HepG2 (cell line): Measurements from ENCODE around the gene SH2D7. TPM values are rescaled to one million over a fixed set of nuclear protein-coding genes. Genes with fewer than 3 reads are reported as not detected.

Source experiments
- FOXJ3 ChIP-seq: sonication (generic); formaldehyde crosslinking; IDR thresholded peaks from 2 replicates; pipeline ENCODE4 v1.4.0; 2020; ENCODE audit warnings: missing genetic modification reagents, mild to moderate bottlenecking, borderline replicate concordance
- HDAC2 ChIP-seq: sonication (generic); formaldehyde crosslinking; IDR thresholded peaks from 2 replicates; pipeline ENCODE4 v1.4.0; 2020; ENCODE audit warnings: missing genetic modification reagents
- PHB2 ChIP-seq: fragments of 450-650 bp; IDR thresholded peaks from 2 replicates; pipeline ENCODE4 v1.6.1; 2018; ENCODE audit not compliant: partially characterized antibody
- RNF2 ChIP-seq: fragments of 450-650 bp; conservative IDR thresholded peaks from 2 replicates; pipeline ENCODE4 v1.6.1; 2016; ENCODE audit warnings: low read depth
- TCF12 ChIP-seq, 2 experiments: fragments of 450-650 bp in 1 of 2; sonication (generic) in 1 of 2; formaldehyde crosslinking in 1 of 2; IDR thresholded peaks; 2 replicates each; pipeline versions ENCODE4 v1.6.1 to v1.8.0; 2017 to 2022; ENCODE audit warnings: antibody characterized with exemption in 1 of 2, mild to moderate bottlenecking in 1 of 2, missing genetic modification reagents in 1 of 2, moderate library complexity in 1 of 2
- THAP11 ChIP-seq: IDR thresholded peaks from 2 replicates; pipeline ENCODE4 v1.6.1; 2016; ENCODE audit warnings: missing biosample characterization, missing genetic modification reagents
- ZFY ChIP-seq: sonication (generic); formaldehyde crosslinking; IDR thresholded peaks from 2 replicates; pipeline ENCODE4 v1.4.0; 2020; ENCODE audit warnings: missing genetic modification reagents
- polyA plus RNA-seq, 8 experiments: library from polyadenylated mRNA; depleted of rRNA in 3 of 8; stranded (reverse) in 7 of 8; unstranded in 1 of 8; fragments of >200 nt; fragmentation: Illumina TruSeq in 4 of 8; extraction: Trizol in 4 of 8; gene quantifications; 2 replicates each; pipeline versions ENCODE4 v1.2.1 to v1.2.3, GENCODE V29; 2011 to 2016; ENCODE audit warnings: low read depth in 4 of 8, missing spikeins in 1 of 8, mixed read lengths in 1 of 8; ENCODE audit not compliant: insufficient read depth in 1 of 8
- total RNA-seq, 5 experiments: library from RNA; depleted of rRNA; stranded (reverse); fragments of >200 nt; fragmentation: Illumina TruSeq; extraction: Trizol; gene quantifications; 2 replicates each; pipeline ENCODE4 v1.2.3, GENCODE V29; 2016; ENCODE audit warnings: low read depth in 1 of 5
- TF ChIP-seq, protein P1 (sequence below): IDR thresholded peaks from 2 replicates; pipeline ENCODE4 v1.6.1; 2016; ENCODE audit warnings: mild to moderate bottlenecking
- TF ChIP-seq, protein P2 (sequence below): IDR thresholded peaks from 2 replicates; pipeline ENCODE4 v1.6.1; 2012; ENCODE audit warnings: low read depth, low read length, improper control_type of control experiment
- TF ChIP-seq, protein P3 (sequence below): sonication (generic); formaldehyde crosslinking; IDR thresholded peaks from 2 replicates; pipeline ENCODE4 v1.4.0; 2020; ENCODE audit warnings: missing genetic modification reagents, borderline replicate concordance
- TF ChIP-seq, protein P4 (sequence below): sonication (generic); formaldehyde crosslinking; IDR thresholded peaks from 2 replicates; pipeline ENCODE4 v1.8.1; 2023; ENCODE audit warnings: mild to moderate bottlenecking, missing genetic modification reagents
- TF ChIP-seq, protein P5 (sequence below): sonication (generic); formaldehyde crosslinking; IDR thresholded peaks from 2 replicates; pipeline ENCODE4 v1.9.0; 2021; ENCODE audit warnings: missing genetic modification reagents, borderline replicate concordance
- TF ChIP-seq, protein P6 (sequence below): sonication (generic); formaldehyde crosslinking; IDR thresholded peaks from 2 replicates; pipeline ENCODE4 v1.8.0; 2022; ENCODE audit warnings: mild to moderate bottlenecking, missing genetic modification reagents

SH2D7 gene
- total and polyA plus RNA-seq, 2 of the 13 experiments (the other 11 are each of a cell fraction or from before 2014, with no cell fraction given), result not detected

DNA sequence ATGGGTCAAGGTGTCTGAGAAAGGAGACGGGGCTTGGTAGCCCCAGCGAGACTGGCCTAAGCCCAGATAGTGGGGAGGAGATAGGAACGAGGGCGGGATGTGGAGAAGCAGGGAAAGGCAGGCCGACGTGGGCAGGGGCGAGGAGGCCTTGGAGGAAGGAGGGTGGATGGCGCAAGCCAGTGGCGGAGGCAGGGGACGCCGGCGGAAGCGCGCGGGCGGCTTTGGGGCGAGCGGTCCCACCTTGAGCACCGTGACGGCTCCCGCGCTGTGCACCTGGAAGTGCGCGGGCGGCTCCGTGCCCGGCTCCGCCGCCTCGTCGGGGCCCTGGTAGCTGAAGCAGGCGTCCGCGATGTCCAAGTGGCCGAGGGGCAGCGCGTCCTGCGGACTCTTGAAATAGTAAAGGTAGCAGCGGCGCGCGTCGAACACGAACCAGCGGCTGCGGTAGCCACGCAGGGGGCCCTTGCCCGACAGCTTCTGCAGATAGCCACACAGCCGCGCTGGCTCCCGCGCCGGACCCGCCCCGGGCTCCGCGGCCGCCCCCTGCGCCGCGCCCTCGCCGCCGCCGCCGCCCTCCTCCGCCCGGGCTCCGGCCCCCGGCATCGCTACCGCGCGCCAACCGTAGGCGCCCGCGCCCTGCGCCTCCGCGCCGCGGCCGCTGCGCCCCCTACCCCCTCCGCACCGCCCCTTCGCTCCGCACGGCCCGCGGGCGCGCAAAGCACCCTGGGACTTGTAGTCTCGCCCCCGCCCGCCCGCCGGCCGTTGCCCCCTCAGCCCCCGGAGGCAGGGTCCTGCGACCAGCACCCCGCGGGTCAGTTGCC is 15.1 kb upstream of the SH2D7 start, which contains the start of gene TBC1D2B (continued):
- TF ChIP-seq, protein P1, sequence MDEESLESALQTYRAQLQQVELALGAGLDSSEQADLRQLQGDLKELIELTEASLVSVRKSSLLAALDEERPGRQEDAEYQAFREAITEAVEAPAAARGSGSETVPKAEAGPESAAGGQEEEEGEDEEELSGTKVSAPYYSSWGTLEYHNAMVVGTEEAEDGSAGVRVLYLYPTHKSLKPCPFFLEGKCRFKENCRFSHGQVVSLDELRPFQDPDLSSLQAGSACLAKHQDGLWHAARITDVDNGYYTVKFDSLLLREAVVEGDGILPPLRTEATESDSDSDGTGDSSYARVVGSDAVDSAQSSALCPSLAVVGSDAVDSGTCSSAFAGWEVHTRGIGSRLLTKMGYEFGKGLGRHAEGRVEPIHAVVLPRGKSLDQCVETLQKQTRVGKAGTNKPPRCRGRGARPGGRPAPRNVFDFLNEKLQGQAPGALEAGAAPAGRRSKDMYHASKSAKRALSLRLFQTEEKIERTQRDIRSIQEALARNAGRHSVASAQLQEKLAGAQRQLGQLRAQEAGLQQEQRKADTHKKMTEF (CRISPR knock-in tag), result peak; percentile 23; the same call in 1 of the 2 replicates
- TF ChIP-seq, protein P2, sequence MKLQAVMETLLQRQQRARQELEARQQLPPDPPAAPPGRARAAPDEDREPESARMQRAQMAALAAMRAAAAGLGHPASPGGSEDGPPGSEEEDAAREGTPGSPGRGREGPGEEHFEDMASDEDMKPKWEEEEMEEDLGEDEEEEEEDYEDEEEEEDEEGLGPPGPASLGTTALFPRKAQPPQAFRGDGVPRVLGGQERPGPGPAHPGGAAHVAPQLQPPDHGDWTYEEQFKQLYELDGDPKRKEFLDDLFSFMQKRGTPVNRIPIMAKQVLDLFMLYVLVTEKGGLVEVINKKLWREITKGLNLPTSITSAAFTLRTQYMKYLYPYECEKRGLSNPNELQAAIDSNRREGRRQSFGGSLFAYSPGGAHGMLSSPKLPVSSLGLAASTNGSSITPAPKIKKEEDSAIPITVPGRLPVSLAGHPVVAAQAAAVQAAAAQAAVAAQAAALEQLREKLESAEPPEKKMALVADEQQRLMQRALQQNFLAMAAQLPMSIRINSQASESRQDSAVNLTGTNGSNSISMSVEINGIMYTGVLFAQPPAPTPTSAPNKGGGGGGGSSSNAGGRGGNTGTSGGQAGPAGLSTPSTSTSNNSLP, result no peak
- no peak for TF ChIP-seq RNF2
- no peak for TF ChIP-seq FOXJ3
- TF ChIP-seq THAP11, result peak; percentile 96
- TF ChIP-seq, protein P3, sequence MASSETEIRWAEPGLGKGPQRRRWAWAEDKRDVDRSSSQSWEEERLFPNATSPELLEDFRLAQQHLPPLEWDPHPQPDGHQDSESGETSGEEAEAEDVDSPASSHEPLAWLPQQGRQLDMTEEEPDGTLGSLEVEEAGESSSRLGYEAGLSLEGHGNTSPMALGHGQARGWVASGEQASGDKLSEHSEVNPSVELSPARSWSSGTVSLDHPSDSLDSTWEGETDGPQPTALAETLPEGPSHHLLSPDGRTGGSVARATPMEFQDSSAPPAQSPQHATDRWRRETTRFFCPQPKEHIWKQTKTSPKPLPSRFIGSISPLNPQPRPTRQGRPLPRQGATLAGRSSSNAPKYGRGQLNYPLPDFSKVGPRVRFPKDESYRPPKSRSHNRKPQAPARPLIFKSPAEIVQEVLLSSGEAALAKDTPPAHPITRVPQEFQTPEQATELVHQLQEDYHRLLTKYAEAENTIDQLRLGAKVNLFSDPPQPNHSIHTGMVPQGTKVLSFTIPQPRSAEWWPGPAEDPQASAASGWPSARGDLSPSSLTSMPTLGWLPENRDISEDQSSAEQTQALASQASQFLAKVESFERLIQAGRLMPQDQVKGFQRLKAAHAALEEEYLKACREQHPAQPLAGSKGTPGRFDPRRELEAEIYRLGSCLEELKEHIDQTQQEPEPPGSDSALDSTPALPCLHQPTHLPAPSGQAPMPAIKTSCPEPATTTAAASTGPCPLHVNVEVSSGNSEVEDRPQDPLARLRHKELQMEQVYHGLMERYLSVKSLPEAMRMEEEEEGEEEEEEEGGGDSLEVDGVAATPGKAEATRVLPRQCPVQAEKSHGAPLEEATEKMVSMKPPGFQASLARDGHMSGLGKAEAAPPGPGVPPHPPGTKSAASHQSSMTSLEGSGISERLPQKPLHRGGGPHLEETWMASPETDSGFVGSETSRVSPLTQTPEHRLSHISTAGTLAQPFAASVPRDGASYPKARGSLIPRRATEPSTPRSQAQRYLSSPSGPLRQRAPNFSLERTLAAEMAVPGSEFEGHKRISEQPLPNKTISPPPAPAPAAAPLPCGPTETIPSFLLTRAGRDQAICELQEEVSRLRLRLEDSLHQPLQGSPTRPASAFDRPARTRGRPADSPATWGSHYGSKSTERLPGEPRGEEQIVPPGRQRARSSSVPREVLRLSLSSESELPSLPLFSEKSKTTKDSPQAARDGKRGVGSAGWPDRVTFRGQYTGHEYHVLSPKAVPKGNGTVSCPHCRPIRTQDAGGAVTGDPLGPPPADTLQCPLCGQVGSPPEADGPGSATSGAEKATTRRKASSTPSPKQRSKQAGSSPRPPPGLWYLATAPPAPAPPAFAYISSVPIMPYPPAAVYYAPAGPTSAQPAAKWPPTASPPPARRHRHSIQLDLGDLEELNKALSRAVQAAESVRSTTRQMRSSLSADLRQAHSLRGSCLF (CRISPR knock-in tag), result no peak
- TF ChIP-seq HDAC2 (CRISPR knock-in tag), result no peak
- TF ChIP-seq TCF12 (IDR thresholded peaks at IDR 0.05), result no peak
- no peak for TF ChIP-seq TCF12 (CRISPR knock-in tag; IDR thresholded peaks at IDR 0.05)
- TF ChIP-seq, protein P4, sequence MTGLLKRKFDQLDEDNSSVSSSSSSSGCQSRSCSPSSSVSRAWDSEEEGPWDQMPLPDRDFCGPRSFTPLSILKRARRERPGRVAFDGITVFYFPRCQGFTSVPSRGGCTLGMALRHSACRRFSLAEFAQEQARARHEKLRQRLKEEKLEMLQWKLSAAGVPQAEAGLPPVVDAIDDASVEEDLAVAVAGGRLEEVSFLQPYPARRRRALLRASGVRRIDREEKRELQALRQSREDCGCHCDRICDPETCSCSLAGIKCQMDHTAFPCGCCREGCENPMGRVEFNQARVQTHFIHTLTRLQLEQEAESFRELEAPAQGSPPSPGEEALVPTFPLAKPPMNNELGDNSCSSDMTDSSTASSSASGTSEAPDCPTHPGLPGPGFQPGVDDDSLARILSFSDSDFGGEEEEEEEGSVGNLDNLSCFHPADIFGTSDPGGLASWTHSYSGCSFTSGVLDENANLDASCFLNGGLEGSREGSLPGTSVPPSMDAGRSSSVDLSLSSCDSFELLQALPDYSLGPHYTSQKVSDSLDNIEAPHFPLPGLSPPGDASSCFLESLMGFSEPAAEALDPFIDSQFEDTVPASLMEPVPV (CRISPR knock-in tag), result no peak
- no peak for TF ChIP-seq PHB2
- TF ChIP-seq, protein P5, sequence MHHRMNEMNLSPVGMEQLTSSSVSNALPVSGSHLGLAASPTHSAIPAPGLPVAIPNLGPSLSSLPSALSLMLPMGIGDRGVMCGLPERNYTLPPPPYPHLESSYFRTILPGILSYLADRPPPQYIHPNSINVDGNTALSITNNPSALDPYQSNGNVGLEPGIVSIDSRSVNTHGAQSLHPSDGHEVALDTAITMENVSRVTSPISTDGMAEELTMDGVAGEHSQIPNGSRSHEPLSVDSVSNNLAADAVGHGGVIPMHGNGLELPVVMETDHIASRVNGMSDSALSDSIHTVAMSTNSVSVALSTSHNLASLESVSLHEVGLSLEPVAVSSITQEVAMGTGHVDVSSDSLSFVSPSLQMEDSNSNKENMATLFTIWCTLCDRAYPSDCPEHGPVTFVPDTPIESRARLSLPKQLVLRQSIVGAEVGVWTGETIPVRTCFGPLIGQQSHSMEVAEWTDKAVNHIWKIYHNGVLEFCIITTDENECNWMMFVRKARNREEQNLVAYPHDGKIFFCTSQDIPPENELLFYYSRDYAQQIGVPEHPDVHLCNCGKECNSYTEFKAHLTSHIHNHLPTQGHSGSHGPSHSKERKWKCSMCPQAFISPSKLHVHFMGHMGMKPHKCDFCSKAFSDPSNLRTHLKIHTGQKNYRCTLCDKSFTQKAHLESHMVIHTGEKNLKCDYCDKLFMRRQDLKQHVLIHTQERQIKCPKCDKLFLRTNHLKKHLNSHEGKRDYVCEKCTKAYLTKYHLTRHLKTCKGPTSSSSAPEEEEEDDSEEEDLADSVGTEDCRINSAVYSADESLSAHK (CRISPR knock-in tag), result no peak
- TF ChIP-seq ZFY (CRISPR knock-in tag), result peak; percentile 74
- TF ChIP-seq, protein P6, sequence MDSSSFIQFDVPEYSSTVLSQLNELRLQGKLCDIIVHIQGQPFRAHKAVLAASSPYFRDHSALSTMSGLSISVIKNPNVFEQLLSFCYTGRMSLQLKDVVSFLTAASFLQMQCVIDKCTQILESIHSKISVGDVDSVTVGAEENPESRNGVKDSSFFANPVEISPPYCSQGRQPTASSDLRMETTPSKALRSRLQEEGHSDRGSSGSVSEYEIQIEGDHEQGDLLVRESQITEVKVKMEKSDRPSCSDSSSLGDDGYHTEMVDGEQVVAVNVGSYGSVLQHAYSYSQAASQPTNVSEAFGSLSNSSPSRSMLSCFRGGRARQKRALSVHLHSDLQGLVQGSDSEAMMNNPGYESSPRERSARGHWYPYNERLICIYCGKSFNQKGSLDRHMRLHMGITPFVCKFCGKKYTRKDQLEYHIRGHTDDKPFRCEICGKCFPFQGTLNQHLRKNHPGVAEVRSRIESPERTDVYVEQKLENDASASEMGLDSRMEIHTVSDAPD, result no peak
